ENCODE data around the gene DNAJC4. TPM values are rescaled to one million over a fixed set of nuclear protein-coding genes. Genes with fewer than 3 reads are reported as not detected.

DNAJC4 gene
- total and polyA plus RNA-seq, 2 donors (not counting 1 experiment from before 2014, with no cell fraction given): 12.6 TPM

- Histone ChIP-seq H3K79me2 (ENCODE audit: control insufficient read depth, insufficient read depth, low read length) (peaks cover 20% of the 10 kb centered on the region), H3K4me1 (ENCODE audit: control insufficient read depth, extremely low read depth, insufficient read depth, low read length) (peaks cover 14% of the 10 kb centered on the region), H2AFZ (ENCODE audit: low read length) (peak within 1 kb of the TSS; percentile 43), H3K4me2 (ENCODE audit: extremely low read depth, insufficient read depth, low read length) (peak within 1 kb of the TSS; percentile 99), H3K9ac (ENCODE audit: insufficient read depth, low read length) (peak within 1 kb of the TSS; percentile 88), H3K27ac (ENCODE audit: insufficient read depth, low read length) (peak within 1 kb of the TSS; percentile 91), H3K27me3 (ENCODE audit: control insufficient read depth, insufficient read depth, low read length) (no peaks in the 10 kb centered on the region), H3K36me3 (ENCODE audit: control insufficient read depth, insufficient read depth, low read length) (no peaks in the 10 kb centered on the region), H3K9me3 (ENCODE audit: control insufficient read depth, insufficient read depth, low read depth, low read length) (no peaks in the 10 kb centered on the region), H3K4me3 (replicated peaks in 1 of 4; ENCODE audit: control extremely low read depth in 1 of 4, insufficient read depth in 1 of 4, low read depth in 3 of 4, low read length in 4 of 4) (peak within 1 kb of the TSS; percentile 67 to 85 (median 76)), H4K20me1 (ENCODE audit: control insufficient read depth, extremely low read depth, insufficient read depth, low read length) (no peaks in the 10 kb centered on the region)
- peak; percentile 100 for DNase-seq (ENCODE audit: low read depth in 2 of 2)
- no peak for TF ChIP-seq EZH2 (IDR thresholded peaks at IDR 0.05; ENCODE audit: low read length, missing control alignments)
- peak; percentile 33 to 54 for TF ChIP-seq CTCF (conservative IDR thresholded peaks at IDR 0.05 in 1 of 2, IDR thresholded peaks at IDR 0.05 in 1 of 2; ENCODE audit: low read depth in 1 of 2, low read length in 2 of 2)
These were observed 44.5 kb upstream of the DNAJC4 start, which contains the start of gene STIP1 for GRCh38 chr11:64185693-64186491. TSS of gene STIP1 (plus strand) at chr11:64186171. CDS start at chr11:64186262, 91 bp downstream.

GRCh38 chr11:64186492-64187165 lies 43.7 kb upstream of the DNAJC4 start:
- no peak overlapping the region for H3K27ac ChIP-seq (ENCODE audit: insufficient read depth, low read length)

More at GRCh38 chr11:64186492-64187165, 43.7 kb upstream of the DNAJC4 start:
- Histone ChIP-seq H3K27me3 (ENCODE audit: control insufficient read depth, insufficient read depth, low read length) (no peaks in the 10 kb centered on the region), H3K36me3 (ENCODE audit: control insufficient read depth, insufficient read depth, low read length) (no peaks in the 10 kb centered on the region), H3K4me3 (replicated peaks in 1 of 4; ENCODE audit: control extremely low read depth in 1 of 4, insufficient read depth in 1 of 4, low read depth in 3 of 4, low read length in 4 of 4) (no peak overlapping the region), H3K4me1 (ENCODE audit: control insufficient read depth, extremely low read depth, insufficient read depth, low read length) (peaks cover 8% of the 10 kb centered on the region), H3K9me3 (ENCODE audit: control insufficient read depth, insufficient read depth, low read depth, low read length) (no peaks in the 10 kb centered on the region), H2AFZ (ENCODE audit: low read length) (no peak overlapping the region), H3K79me2 (ENCODE audit: control insufficient read depth, insufficient read depth, low read length) (peaks cover 28% of the 10 kb centered on the region), H3K9ac (ENCODE audit: insufficient read depth, low read length) (peak overlapping the region; percentile 68), H4K20me1 (ENCODE audit: control insufficient read depth, extremely low read depth, insufficient read depth, low read length) (no peaks in the 10 kb centered on the region), H3K4me2 (ENCODE audit: extremely low read depth, insufficient read depth, low read length) (no peak overlapping the region)
- peak in 1 of 2 donors; percentile 11 for DNase-seq (ENCODE audit: low read depth in 2 of 2)
- no peak for TF ChIP-seq CTCF (conservative IDR thresholded peaks at IDR 0.05 in 1 of 2, IDR thresholded peaks at IDR 0.05 in 1 of 2; ENCODE audit: low read depth in 1 of 2, low read length in 2 of 2)
- no peak for TF ChIP-seq EZH2 (IDR thresholded peaks at IDR 0.05; ENCODE audit: low read length, missing control alignments)

Data from fibroblast of lung (primary cell).